ENCODE measurements around the gene PLA2G2D.

PLA2G2D gene

GRCh38 chr1:20087668-20088067, 31.7 kb downstream of the PLA2G2D start:
- DNase-seq (ENCODE audit: low read depth in 2 of 2): no peak

GRCh38 chr1:20086800-20087199, 32.5 kb downstream of the PLA2G2D start:
- DNase-seq (ENCODE audit: low read depth in 2 of 2): no peak

- no peak for DNase-seq (ENCODE audit: low read depth in 2 of 2)
These were observed 36.0 kb downstream of the PLA2G2D start for GRCh38 chr1:20083178-20083944.

GRCh38 chr1:20082772-20083171, 36.6 kb downstream of the PLA2G2D start:
- DNase-seq (ENCODE audit: low read depth in 2 of 2): no peak

- no peak for DNase-seq (ENCODE audit: low read depth in 2 of 2)
These were observed 38.0 kb downstream of the PLA2G2D start for GRCh38 chr1:20081353-20081810.

GRCh38 chr1:20080441-20081352, 38.6 kb downstream of the PLA2G2D start:
- DNase-seq (ENCODE audit: low read depth in 2 of 2): no peak

- DNase-seq (ENCODE audit: low read depth in 2 of 2): no peak
These were observed 39.6 kb downstream of the PLA2G2D start for GRCh38 chr1:20079661-20080305.

- DNase-seq (ENCODE audit: low read depth in 2 of 2): no peak
These were observed 40.6 kb downstream of the PLA2G2D start for GRCh38 chr1:20078711-20079110.

GRCh38 chr1:20078171-20078651, 41.1 kb downstream of the PLA2G2D start:
- DNase-seq (ENCODE audit: low read depth in 2 of 2): no peak

GRCh38 chr1:20076710-20077461, 42.5 kb downstream of the PLA2G2D start:
- DNase-seq (ENCODE audit: low read depth in 2 of 2): no peak

GRCh38 chr1:20076223-20076622, 43.1 kb downstream of the PLA2G2D start:
- DNase-seq (ENCODE audit: low read depth in 2 of 2): no peak

- no peak for DNase-seq (ENCODE audit: low read depth in 2 of 2)
These were observed 44.0 kb downstream of the PLA2G2D start for GRCh38 chr1:20075345-20075744.

- no peak for DNase-seq (ENCODE audit: low read depth in 2 of 2)
These were observed 44.6 kb downstream of the PLA2G2D start for GRCh38 chr1:20074725-20075171.

- no peak for DNase-seq (ENCODE audit: low read depth in 2 of 2)
These were observed 45.1 kb downstream of the PLA2G2D start for GRCh38 chr1:20074055-20074724.

GRCh38 chr1:20073256-20073655, 46.1 kb downstream of the PLA2G2D start:
- no peak for DNase-seq (ENCODE audit: low read depth in 2 of 2)

GRCh38 chr1:20072771-20073170, 46.6 kb downstream of the PLA2G2D start:
- DNase-seq (ENCODE audit: low read depth in 2 of 2): no peak

GRCh38 chr1:20071416-20071815, 47.9 kb downstream of the PLA2G2D start:
- no peak for DNase-seq (ENCODE audit: low read depth in 2 of 2)

- no peak for DNase-seq (ENCODE audit: low read depth in 2 of 2)
These were observed 49.0 kb downstream of the PLA2G2D start for GRCh38 chr1:20070357-20070756.

GRCh38 chr1:20069874-20070273, 49.5 kb downstream of the PLA2G2D start, which contains the start of gene PLA2G5:
Gene PLA2G5 (plus strand): TSS chr1:20070194. CDS start chr1:20084831, 14,637 bp downstream.
- no peak for DNase-seq (ENCODE audit: low read depth in 2 of 2)

GRCh38 chr1:20068722-20069121, 50.6 kb downstream of the PLA2G2D start:
- no peak for DNase-seq (ENCODE audit: low read depth in 2 of 2)

Measured in activated CD4-positive, alpha-beta T cell treated with anti-CD3 and anti-CD28 coated beads for 24 hours (primary cell).